HCT116 (cell line): ENCODE measurements around the gene KIAA0825. TPM values are rescaled to one million over a fixed set of nuclear protein-coding genes. Genes with fewer than 3 reads are reported as not detected.

ENCODE experiments used
- ATAC-seq: fragments of 200-7000 bp; cut with Tn5 transposase; 2 replicates; pipeline ENCODE4 v1.9.1; 2020; ENCODE audit warnings: mild to moderate bottlenecking, moderate library complexity
- BruUV-seq: library from RNA; stranded (reverse); fragments of 400-500 nt; replicated peaks from 2 replicates; lab custom pipeline; 2021; lab: Mats Ljungman, UMichigan
- CTCF ChIA-PET: fragments of 300-600 bp; sonication (Branson Sonifier 250); formaldehyde crosslinking; loops from one replicate; lab custom pipeline; 2021; ENCODE audit warnings: antibody characterized with exemption; lab: Charles Lee
- POLR2A ChIA-PET: fragments of 300-600, 350-600 bp; sonication (Branson Sonifier 250); formaldehyde crosslinking; loops from one replicate; lab custom pipeline; 2021; ENCODE audit warnings: antibody characterized with exemption; lab: Charles Lee
- RAD21 ChIA-PET, 2 experiments: fragments of 300-600 bp; sonication (Branson Sonifier 250); formaldehyde crosslinking; loops; one replicate each; lab custom pipeline; 2023; ENCODE audit warnings: low total read pairs in 2 of 2; ENCODE audit not compliant: uncharacterized antibody in 2 of 2, unreplicated experiment in 2 of 2, low non-redundant PET in 1 of 2; lab: Charles Lee
- DNase-seq: peaks from one replicate; pipeline ENCODE4 v3.0.0-alpha.2; 2010; ENCODE audit warnings: low read depth, low spot score
- H2AFZ ChIP-seq: fragments of 200-600 bp; shearing (Covaris generic), sonication (generic); 2 replicates; pipeline ENCODE4 v1.6.1; 2017; ENCODE audit warnings: low read depth, mixed run types, mixed read lengths, antibody characterized with exemption, low read length; ENCODE audit not compliant: poor library complexity, severe bottlenecking
- H3K27ac ChIP-seq: 2 replicates; pipeline ENCODE4 v1.5.1; 2012; ENCODE audit warnings: low read depth, low read length
- H3K27me3 ChIP-seq: fragments of 200-600 bp; sonication (generic); 2 replicates; pipeline ENCODE4 v1.6.1; 2016; ENCODE audit warnings: mixed run types, low read length, mixed read lengths; ENCODE audit not compliant: insufficient read depth
- H3K36me3 ChIP-seq, 2 experiments: fragments of 200-500 bp in 1 of 2; fragments of 200-600 bp in 1 of 2; sonication (Bioruptor generic) in 1 of 2; sonication (generic) in 1 of 2; 2 replicates each; pipeline versions ENCODE4 v1.5.1 to v1.6.1; 2014 to 2016; ENCODE audit warnings: low read length in 2 of 2, inconsistent platforms in 1 of 2, mixed read lengths in 1 of 2, mixed run types in 1 of 2; ENCODE audit not compliant: insufficient read depth in 2 of 2, control insufficient read depth in 1 of 2
- H3K4me1 ChIP-seq, 2 experiments: fragments of 200-600 bp in 1 of 2; sonication (generic) in 1 of 2; 2 replicates each; pipeline versions ENCODE4 v1.5.1 to v1.6.1; 2012 to 2017; ENCODE audit warnings: low read length in 2 of 2, inconsistent platforms in 1 of 2, mild to moderate bottlenecking in 1 of 2, mixed read lengths in 1 of 2, mixed run types in 1 of 2, moderate library complexity in 1 of 2; ENCODE audit not compliant: insufficient read depth in 2 of 2, control insufficient read depth in 1 of 2
- H3K4me2 ChIP-seq: fragments of 200-600 bp; sonication (generic); 2 replicates; pipeline ENCODE4 v1.6.1; 2017; ENCODE audit warnings: mixed run types, low read length, mixed read lengths
- H3K4me3 ChIP-seq, 2 experiments: fragments of 200-600 bp in 1 of 2; sonication (generic) in 1 of 2; replicated peaks in 1 of 2; 2 replicates each; pipeline ENCODE4 v1.5.1; 2011 to 2016; ENCODE audit warnings: low read length in 2 of 2, control low read depth in 1 of 2, low read depth in 1 of 2, mild to moderate bottlenecking in 1 of 2, mixed read lengths in 1 of 2, mixed run types in 1 of 2
- H3K79me2 ChIP-seq: fragments of 200-600 bp; sonication (generic); 2 replicates; pipeline ENCODE4 v1.6.1; 2017; ENCODE audit warnings: mild to moderate bottlenecking, mixed run types, low read length, moderate library complexity, mixed read lengths; ENCODE audit not compliant: insufficient read depth
- H3K9ac ChIP-seq: fragments of 200-600 bp; sonication (generic); 2 replicates; pipeline ENCODE4 v1.6.1; 2016; ENCODE audit warnings: low read length, mixed read lengths
- H3K9me2 ChIP-seq: fragments of 200-600 bp; sonication (generic), shearing (Covaris generic); 2 replicates; pipeline ENCODE4 v1.6.1; 2017; ENCODE audit warnings: mixed run types, mild to moderate bottlenecking, moderate library complexity; ENCODE audit not compliant: insufficient read depth
- H3K9me3 ChIP-seq, 2 experiments: fragments of 200-500 bp in 1 of 2; fragments of 200-600 bp in 1 of 2; sonication (Bioruptor generic) in 1 of 2; sonication (generic) in 1 of 2; 2 replicates each; pipeline ENCODE4 v1.6.1; 2014 to 2017; ENCODE audit warnings: low read length in 2 of 2, mixed read lengths in 2 of 2, inconsistent platforms in 1 of 2, low read depth in 1 of 2, mild to moderate bottlenecking in 1 of 2, mixed run types in 1 of 2, moderate library complexity in 1 of 2; ENCODE audit not compliant: control insufficient read depth in 1 of 2, insufficient read depth in 1 of 2
- H4K20me1 ChIP-seq: fragments of 200-600 bp; sonication (generic), shearing (Covaris generic); 2 replicates; pipeline ENCODE4 v1.6.1; 2017; ENCODE audit warnings: mixed run types, mild to moderate bottlenecking, moderate library complexity; ENCODE audit not compliant: insufficient read depth
- CBX3 ChIP-seq: IDR thresholded peaks from 2 replicates; pipeline ENCODE4 v1.6.1; 2012; ENCODE audit warnings: low read depth
- EZH2 ChIP-seq: fragments of 200-600 bp; sonication (generic); IDR thresholded peaks from 2 replicates; pipeline ENCODE4 v1.6.1; 2017; ENCODE audit warnings: antibody characterized with exemption, mixed run types
- EZH2phosphoT487 ChIP-seq: fragments of 200-600 bp; IDR thresholded peaks from 2 replicates; pipeline ENCODE4 v1.6.1; 2018; ENCODE audit warnings: antibody characterized with exemption, borderline replicate concordance
- FOSL1 ChIP-seq: IDR thresholded peaks from 2 replicates; pipeline ENCODE4 v1.6.1; 2012; ENCODE audit warnings: low read depth
- JUND ChIP-seq: IDR thresholded peaks from 2 replicates; pipeline ENCODE4 v1.6.1; 2012
- POLR2A ChIP-seq: IDR thresholded peaks from 2 replicates; pipeline ENCODE4 v1.7.0; 2011; ENCODE audit warnings: borderline replicate concordance; ENCODE audit not compliant: insufficient read depth, insufficient read length; ENCODE audit errors: extremely low read depth
- RAD21 ChIP-seq: IDR thresholded peaks from 2 replicates; pipeline ENCODE4 v1.6.1; 2012; ENCODE audit warnings: low read depth, mild to moderate bottlenecking
- SIN3A ChIP-seq: IDR thresholded peaks from 2 replicates; pipeline ENCODE4 v1.6.1; 2012; ENCODE audit warnings: low read depth
- SP1 ChIP-seq: IDR thresholded peaks from 2 replicates; pipeline ENCODE4 v1.6.1; 2012; ENCODE audit warnings: low read depth
- SRF ChIP-seq: IDR thresholded peaks from 2 replicates; pipeline ENCODE4 v1.6.1; 2012; ENCODE audit warnings: low read depth
- TCF7L2 ChIP-seq: IDR thresholded peaks from 2 replicates; pipeline ENCODE4 v1.7.0; 2011; ENCODE audit warnings: borderline replicate concordance, inconsistent platforms; ENCODE audit not compliant: insufficient read depth, insufficient read length; ENCODE audit errors: extremely low read depth
- YY1 ChIP-seq: IDR thresholded peaks from 2 replicates; pipeline ENCODE4 v1.6.1; 2011; ENCODE audit warnings: low read length, low read depth, moderate library complexity, mild to moderate bottlenecking; ENCODE audit not compliant: insufficient replicate concordance; ENCODE audit errors: extremely low read depth
- ZFX ChIP-seq: fragments of 450-650 bp; IDR thresholded peaks from 2 replicates; pipeline ENCODE4 v1.6.1; 2017
- ZNF274 ChIP-seq: fragments of 200-500 bp; sonication (Bioruptor generic); IDR thresholded peaks from 2 replicates; pipeline ENCODE4 v1.6.1; 2014; ENCODE audit warnings: mild to moderate bottlenecking, low read depth, low read length, inconsistent platforms
- intact Hi-C: fragments of 100-400 bp; cut with micrococcal nuclease; formaldehyde crosslinking; loops from 2 replicates; pipeline ENCODE4 v1.10.0; 2022
- total RNA-seq: library from RNA; stranded (reverse); gene quantifications from one replicate; pipeline ENCODE4 v1.2.1, GENCODE V29; 2021; ENCODE audit not compliant: unreplicated experiment
- TF ChIP-seq, protein P1 (sequence below): IDR thresholded peaks from 2 replicates; pipeline ENCODE4 v1.6.1; 2012
- TF ChIP-seq, protein P2 (sequence below), 3 experiments: fragments of 200-600 bp in 1 of 3; sonication (generic) in 1 of 3; IDR thresholded peaks in 2 of 3; conservative IDR thresholded peaks in 1 of 3; 2 replicates each; pipeline ENCODE4 v1.5.1; 2012 to 2017; ENCODE audit warnings: low read depth in 2 of 3, low read length in 2 of 3, antibody characterized with exemption in 1 of 3, borderline replicate concordance in 1 of 3, control low read depth in 1 of 3, mild to moderate bottlenecking in 1 of 3, mixed read lengths in 1 of 3, mixed run types in 1 of 3, moderate library complexity in 1 of 3; ENCODE audit not compliant: insufficient read depth in 1 of 3

The KIAA0825 gene
- total RNA-seq, 1 experiment from 2014 or later, result 1.4 TPM

DNA sequence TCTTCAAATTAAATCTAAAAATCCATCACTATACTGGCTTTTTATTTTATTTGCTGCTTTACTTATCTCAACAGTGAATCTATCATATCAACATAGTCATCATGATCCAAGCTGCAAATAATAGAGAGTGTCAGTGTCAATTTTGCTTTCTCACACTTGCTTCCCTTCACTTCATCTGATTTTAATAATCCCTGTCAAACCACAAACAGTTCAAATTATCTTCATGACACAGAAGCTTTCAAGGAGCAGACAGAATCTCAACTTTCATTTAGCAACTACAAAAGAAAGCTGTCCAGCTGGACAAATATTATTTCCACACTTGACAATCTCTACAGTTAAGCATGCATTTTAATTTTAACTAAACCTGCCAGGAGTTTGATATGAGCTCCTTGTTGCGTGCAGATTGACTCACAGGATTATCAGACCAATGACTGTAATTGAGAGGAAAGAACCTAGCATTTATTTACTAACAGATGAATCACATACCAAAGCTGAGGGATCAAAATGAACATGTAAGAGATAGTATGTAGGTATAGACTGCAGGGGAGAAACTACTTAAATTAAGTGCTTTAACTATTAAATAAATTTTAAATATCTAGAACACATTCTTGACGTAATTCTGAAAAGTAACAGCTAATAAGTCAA is 56.0 kb downstream of the KIAA0825 start:
- Histone ChIP-seq H3K4me2 (no peak overlapping the region), H2AFZ (no peak overlapping the region), H3K36me3 (no peaks in the 10 kb centered on the region), H3K4me1 (no peaks in the 10 kb centered on the region), H3K9me2 (no peaks in the 10 kb centered on the region), H4K20me1 (no peaks in the 10 kb centered on the region), H3K9ac (no peak overlapping the region), H3K4me3 (no peak overlapping the region), H3K27me3 (no peaks in the 10 kb centered on the region), H3K79me2 (no peaks in the 10 kb centered on the region), H3K27ac (no peak overlapping the region), H3K9me3 (no peaks in the 10 kb centered on the region)
- intact Hi-C loops, result no loop called here
- ChIA-PET POLR2A (no interaction called here), CTCF (no interaction called here), RAD21 (no interaction called here)
- ATAC-seq (no peak), DNase-seq (no peak)
- no TSS peak for BruUV-seq
- TF ChIP-seq SP1 (no peak), JUND (no peak), SRF (no peak), EZH2phosphoT487 (no peak), POLR2A (no peak), EZH2 (no peak), TCF7L2 (no peak), SIN3A (no peak), ZFX (no peak), ZNF274 (no peak), CBX3 (no peak), YY1 (no peak), RAD21 (no peak), FOSL1 (no peak)
- TF ChIP-seq, protein P1, sequence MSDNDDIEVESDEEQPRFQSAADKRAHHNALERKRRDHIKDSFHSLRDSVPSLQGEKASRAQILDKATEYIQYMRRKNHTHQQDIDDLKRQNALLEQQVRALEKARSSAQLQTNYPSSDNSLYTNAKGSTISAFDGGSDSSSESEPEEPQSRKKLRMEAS, result no peak
- TF ChIP-seq, protein P2, sequence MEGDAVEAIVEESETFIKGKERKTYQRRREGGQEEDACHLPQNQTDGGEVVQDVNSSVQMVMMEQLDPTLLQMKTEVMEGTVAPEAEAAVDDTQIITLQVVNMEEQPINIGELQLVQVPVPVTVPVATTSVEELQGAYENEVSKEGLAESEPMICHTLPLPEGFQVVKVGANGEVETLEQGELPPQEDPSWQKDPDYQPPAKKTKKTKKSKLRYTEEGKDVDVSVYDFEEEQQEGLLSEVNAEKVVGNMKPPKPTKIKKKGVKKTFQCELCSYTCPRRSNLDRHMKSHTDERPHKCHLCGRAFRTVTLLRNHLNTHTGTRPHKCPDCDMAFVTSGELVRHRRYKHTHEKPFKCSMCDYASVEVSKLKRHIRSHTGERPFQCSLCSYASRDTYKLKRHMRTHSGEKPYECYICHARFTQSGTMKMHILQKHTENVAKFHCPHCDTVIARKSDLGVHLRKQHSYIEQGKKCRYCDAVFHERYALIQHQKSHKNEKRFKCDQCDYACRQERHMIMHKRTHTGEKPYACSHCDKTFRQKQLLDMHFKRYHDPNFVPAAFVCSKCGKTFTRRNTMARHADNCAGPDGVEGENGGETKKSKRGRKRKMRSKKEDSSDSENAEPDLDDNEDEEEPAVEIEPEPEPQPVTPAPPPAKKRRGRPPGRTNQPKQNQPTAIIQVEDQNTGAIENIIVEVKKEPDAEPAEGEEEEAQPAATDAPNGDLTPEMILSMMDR (IDR thresholded peaks at IDR 0.05 in 2 of 3, conservative IDR thresholded peaks at IDR 0.05 in 1 of 3; ENCODE audit: borderline replicate concordance in 1 of 3, insufficient read depth in 1 of 3, low read depth in 2 of 3, low read length in 2 of 3), result no peak
